Measurements from ENCODE around the gene SEC31A. TPM values are rescaled to one million over a fixed set of nuclear protein-coding genes. Genes with fewer than 3 reads are reported as not detected.
"Not testable (repeated sequence)": the region's sequence is repeated elsewhere in the genome, so short reads cannot be mapped to it uniquely, and the experiment has no call there.

Gene SEC31A
- total RNA-seq, 4 donors from 2014 or later, result 117 to 458 (median 253) TPM

DNA sequence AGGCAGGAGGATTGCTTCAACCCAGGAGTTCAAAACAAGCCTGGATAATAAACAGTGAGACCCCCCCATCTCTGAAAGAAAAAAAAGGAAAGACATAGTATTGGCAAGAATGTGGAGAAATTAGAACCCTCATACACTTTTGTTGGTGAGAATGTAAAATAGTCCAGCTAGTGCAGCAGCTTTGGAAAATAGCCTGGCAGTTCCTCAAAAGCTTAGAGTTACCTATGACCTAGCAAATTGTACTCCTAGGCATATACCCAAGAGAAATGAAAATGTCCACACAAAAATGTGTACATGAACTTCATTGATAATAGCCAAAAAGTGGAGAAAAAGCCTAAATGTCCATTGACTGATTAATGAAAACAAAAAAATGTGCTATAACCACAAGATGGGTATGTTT is 30.8 kb upstream of the SEC31A start:
- no peak for DNase-seq
- Histone ChIP-seq H3K27me3 (no peaks in the 10 kb centered on the region), H3K36me3 (no peaks in the 10 kb centered on the region), H3K9me3 (no peaks in the 10 kb centered on the region), H3K4me1 (no peaks in the 10 kb centered on the region), H3K27ac (no peak overlapping the region), H3K4me3 (no peak overlapping the region)
- TF ChIP-seq, protein P1, sequence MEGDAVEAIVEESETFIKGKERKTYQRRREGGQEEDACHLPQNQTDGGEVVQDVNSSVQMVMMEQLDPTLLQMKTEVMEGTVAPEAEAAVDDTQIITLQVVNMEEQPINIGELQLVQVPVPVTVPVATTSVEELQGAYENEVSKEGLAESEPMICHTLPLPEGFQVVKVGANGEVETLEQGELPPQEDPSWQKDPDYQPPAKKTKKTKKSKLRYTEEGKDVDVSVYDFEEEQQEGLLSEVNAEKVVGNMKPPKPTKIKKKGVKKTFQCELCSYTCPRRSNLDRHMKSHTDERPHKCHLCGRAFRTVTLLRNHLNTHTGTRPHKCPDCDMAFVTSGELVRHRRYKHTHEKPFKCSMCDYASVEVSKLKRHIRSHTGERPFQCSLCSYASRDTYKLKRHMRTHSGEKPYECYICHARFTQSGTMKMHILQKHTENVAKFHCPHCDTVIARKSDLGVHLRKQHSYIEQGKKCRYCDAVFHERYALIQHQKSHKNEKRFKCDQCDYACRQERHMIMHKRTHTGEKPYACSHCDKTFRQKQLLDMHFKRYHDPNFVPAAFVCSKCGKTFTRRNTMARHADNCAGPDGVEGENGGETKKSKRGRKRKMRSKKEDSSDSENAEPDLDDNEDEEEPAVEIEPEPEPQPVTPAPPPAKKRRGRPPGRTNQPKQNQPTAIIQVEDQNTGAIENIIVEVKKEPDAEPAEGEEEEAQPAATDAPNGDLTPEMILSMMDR (IDR thresholded peaks at IDR 0.05), result no peak
- TF ChIP-seq POLR2A (IDR thresholded peaks at IDR 0.05), result no peak
- intact Hi-C loops (cut with DNase I; ENCODE audit: low total_unique reads), result no loop called here

DNA sequence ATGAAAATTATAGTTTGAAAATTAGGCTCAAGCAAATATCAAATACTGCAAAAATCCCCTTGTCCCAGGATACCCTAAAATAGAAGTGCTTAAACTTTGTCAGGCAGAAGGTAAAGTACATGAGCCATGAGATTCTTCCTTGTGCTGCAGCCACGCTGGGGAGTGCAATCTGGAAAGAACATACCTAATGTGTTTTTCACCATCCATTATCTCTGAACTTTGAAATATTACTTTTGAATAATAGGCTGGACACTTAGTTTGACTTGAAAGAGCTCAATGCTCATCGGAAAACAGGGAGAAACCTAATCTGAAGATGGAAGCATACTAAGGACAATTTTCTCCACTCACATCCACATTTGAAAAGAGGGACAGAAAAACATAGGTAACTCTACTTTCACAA is 28.4 kb upstream of the SEC31A start:
- Histone ChIP-seq H3K36me3 (no peaks in the 10 kb centered on the region), H3K9me3 (no peaks in the 10 kb centered on the region), H3K27me3 (no peaks in the 10 kb centered on the region), H3K4me1 (no peaks in the 10 kb centered on the region), H3K4me3 (no peak overlapping the region), H3K27ac (no peak overlapping the region)
- no peak for TF ChIP-seq POLR2A (IDR thresholded peaks at IDR 0.05)
- TF ChIP-seq, protein P1 (IDR thresholded peaks at IDR 0.05), result no peak
- intact Hi-C loops (cut with DNase I; ENCODE audit: low total_unique reads), result no loop called here
- DNase-seq, result no peak

DNA sequence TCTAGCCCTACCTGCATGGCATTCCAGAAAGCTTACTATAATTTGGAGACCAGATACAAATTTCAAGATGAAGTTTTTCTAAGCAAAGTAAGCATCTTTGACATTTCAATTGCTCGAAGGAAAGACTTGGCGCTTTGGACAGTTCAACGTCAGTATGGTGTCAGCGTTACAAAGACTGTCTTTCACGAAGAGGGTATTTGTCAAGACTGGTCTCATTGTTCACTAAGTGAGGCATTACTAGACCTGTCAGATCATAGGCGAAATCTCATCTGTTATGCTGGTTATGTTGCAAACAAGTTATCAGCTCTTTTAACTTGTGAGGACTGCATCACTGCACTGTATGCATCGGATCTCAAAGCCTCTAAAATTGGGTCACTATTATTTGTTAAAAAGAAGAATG is 27.1 kb upstream of the SEC31A start:
- no peak for DNase-seq
- TF ChIP-seq, protein P1 (IDR thresholded peaks at IDR 0.05), result no peak
- TF ChIP-seq POLR2A (IDR thresholded peaks at IDR 0.05), result no peak
- no peaks in the 10 kb centered on the region for H3K4me1 ChIP-seq
- intact Hi-C loops (cut with DNase I; ENCODE audit: low total_unique reads), result no loop called here
- no peaks in the 10 kb centered on the region for H3K9me3 ChIP-seq
- H3K4me3 ChIP-seq, result no peak overlapping the region
- no peaks in the 10 kb centered on the region for H3K27me3 ChIP-seq
- H3K27ac ChIP-seq, result no peak overlapping the region
- no peaks in the 10 kb centered on the region for H3K36me3 ChIP-seq

GRCh38 chr4:82913968-82914367 is 23.0 kb upstream of the SEC31A start:
- H3K27me3 ChIP-seq; H3K9me3 ChIP-seq; intact Hi-C loops (cut with DNase I; ENCODE audit: low total_unique reads); H3K4me1 ChIP-seq; DNase-seq; H3K4me3 ChIP-seq; H3K27ac ChIP-seq; H3K36me3 ChIP-seq: not testable (repeated sequence)

GRCh38 chr4:82913305-82913704 is 22.4 kb upstream of the SEC31A start:
- DNase-seq, result no peak
- H3K9me3 ChIP-seq, result no peaks in the 10 kb centered on the region
- intact Hi-C loops (cut with DNase I; ENCODE audit: low total_unique reads), result no loop called here

More at GRCh38 chr4:82913305-82913704, 22.4 kb upstream of the SEC31A start:
- Histone ChIP-seq H3K27me3 (no peaks in the 10 kb centered on the region), H3K36me3 (no peaks in the 10 kb centered on the region), H3K4me1 (no peaks in the 10 kb centered on the region), H3K27ac (no peak overlapping the region), H3K4me3 (no peak overlapping the region)
- TF ChIP-seq, protein P1 (IDR thresholded peaks at IDR 0.05), result no peak
- no peak for TF ChIP-seq POLR2A (IDR thresholded peaks at IDR 0.05)

Measured in uterus (tissue), 4 donors.